ENCODE data around the gene LRRC23. TPM values are rescaled to one million over a fixed set of nuclear protein-coding genes. Genes with fewer than 3 reads are reported as not detected.

LRRC23 gene
- total RNA-seq, 2 experiments from 2014 or later, result 3.2 to 4.7 TPM

- POLR2A ChIA-PET, result interaction anchor here (1.1 to 16.4 kb wide), 17 partner anchors 8 to 271 kb away, joined by 3 to 963 read pairs (median 7); partner anchors contain the start of genes C12orf57, C1RL, COPS7A and ENO2
- peaks cover 81% of the 10 kb centered on the region for H3K4me1 Mint-ChIP-seq (ENCODE audit: low read depth)
- Histone ChIP-seq H3K4me1 (ENCODE audit: insufficient read depth, low read length) (peaks cover 98% of the 10 kb centered on the region), H3K36me3 (ENCODE audit: insufficient read depth, low read length) (peaks cover 50% of the 10 kb centered on the region), H3K9me3 (ENCODE audit: control insufficient read depth in 1 of 2, insufficient read depth in 1 of 2, low read length in 2 of 2) (no peaks in the 10 kb centered on the region), H3K27ac (ENCODE audit: low read depth in 1 of 2, low read length in 2 of 2) (peak overlapping the region; percentile 94 to 96), H3K27me3 (ENCODE audit: control insufficient read depth in 1 of 2, insufficient read depth in 2 of 2, low read length in 2 of 2) (no peaks in the 10 kb centered on the region), H3K4me3 (ENCODE audit: low read length) (peak overlapping the region; percentile 50)
- intact Hi-C loops (cut with DNase I, micrococcal nuclease), result no loop called here
- no peaks in the 10 kb centered on the region for H3K9me3 Mint-ChIP-seq
- no peaks in the 10 kb centered on the region for H3K27me3 Mint-ChIP-seq
- no peak for ATAC-seq (ENCODE audit: poor library complexity)
- CTCF ChIA-PET, result interaction anchor here (1.3 to 13.3 kb wide), 6 partner anchors 12 to 149 kb away, joined by 4 to 324 read pairs (median 10); partner anchors contain the start of genes C12orf57, C1RL, PTPN6 and RNU7-1
- peaks cover 70% of the 10 kb centered on the region for H3K36me3 Mint-ChIP-seq (ENCODE audit: low read depth)
- no peak for TF ChIP-seq CTCF (IDR thresholded peaks at IDR 0.05)
- peak overlapping the region; percentile 97 for H3K27ac Mint-ChIP-seq
- DNase-seq, result peak in 1 of 14 experiments; percentile 37
- H3K4me3 Mint-ChIP-seq, result peak overlapping the region; percentile 90
Measured at GRCh38 chr12:6959805-6960592, 55.4 kb downstream of the LRRC23 start.

DNA sequence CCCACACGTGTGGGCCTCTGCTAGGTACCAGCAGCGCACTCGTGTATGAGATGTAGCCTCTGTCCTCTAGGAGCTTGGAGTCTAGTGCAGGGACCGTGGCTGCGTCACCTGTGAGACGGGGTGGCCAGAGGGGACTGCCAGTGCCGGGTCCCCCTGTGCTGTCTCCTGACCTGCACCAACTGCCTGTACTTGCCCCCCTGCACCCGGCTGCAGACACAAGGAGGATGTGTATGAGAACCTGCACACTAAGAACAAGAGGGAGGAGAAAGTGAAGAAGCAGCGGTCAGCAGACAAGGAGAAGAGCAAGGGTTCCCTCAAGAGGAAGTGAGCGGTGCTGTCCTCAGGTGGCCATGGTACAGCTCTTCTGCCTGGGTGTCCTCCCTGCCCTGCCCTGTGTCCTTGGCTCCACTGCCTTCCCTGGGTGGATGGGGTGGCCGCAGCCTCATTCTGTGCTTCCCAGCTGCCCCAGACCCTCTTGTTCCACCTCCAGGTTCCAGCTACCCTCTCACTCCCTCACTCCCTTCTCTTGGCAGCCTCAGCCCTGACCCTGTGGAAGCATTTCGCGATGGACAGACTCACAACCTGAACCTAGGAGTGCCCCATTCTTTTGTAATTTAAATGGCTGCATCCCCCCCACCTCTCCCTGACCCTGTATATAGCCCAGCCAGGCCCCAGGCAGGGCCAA is 56.1 kb downstream of the LRRC23 start:
- Mint-ChIP-seq H3K27ac (peak overlapping the region; percentile 97), H3K4me1 (ENCODE audit: low read depth) (peaks cover 77% of the 10 kb centered on the region), H3K4me3 (peak overlapping the region; percentile 90), H3K36me3 (ENCODE audit: low read depth) (peaks cover 70% of the 10 kb centered on the region), H3K9me3 (no peaks in the 10 kb centered on the region), H3K27me3 (no peaks in the 10 kb centered on the region)
- Histone ChIP-seq H3K36me3 (ENCODE audit: insufficient read depth, low read length) (peaks cover 49% of the 10 kb centered on the region), H3K4me3 (ENCODE audit: low read length) (no peak overlapping the region), H3K27ac (ENCODE audit: low read depth in 1 of 2, low read length in 2 of 2) (peak overlapping the region; percentile 94 to 96), H3K9me3 (ENCODE audit: control insufficient read depth in 1 of 2, insufficient read depth in 1 of 2, low read length in 2 of 2) (no peaks in the 10 kb centered on the region), H3K27me3 (ENCODE audit: control insufficient read depth in 1 of 2, insufficient read depth in 2 of 2, low read length in 2 of 2) (no peaks in the 10 kb centered on the region), H3K4me1 (ENCODE audit: insufficient read depth, low read length) (peaks cover 95% of the 10 kb centered on the region)
- intact Hi-C loops (cut with DNase I, micrococcal nuclease), result loop anchor here in 1 of 2 experiments (1.0 kb wide), 2 partner anchors 7 to 16 kb away; partner anchors contain the start of gene C12orf57
- ATAC-seq (ENCODE audit: poor library complexity) (no peak), DNase-seq (peak in 4 of 14 experiments; percentile 39 to 68 (median 60))
- ChIA-PET POLR2A (interaction anchor here (1.0 to 16.4 kb wide), 11 partner anchors 8 to 358 kb away, joined by 4 to 963 read pairs (median 7); partner anchors contain the start of genes C12orf57, C1RL, ENO2 and LPCAT3), CTCF (interaction anchor here (0.6 to 13.3 kb wide), 9 partner anchors 13 to 125 kb away, joined by 3 to 324 read pairs (median 6); partner anchors contain the start of genes C12orf57, LPCAT3, LRRC23 and PTPN6)
- peak; percentile 13 for TF ChIP-seq CTCF (IDR thresholded peaks at IDR 0.05)

GRCh38 chr12:6961278-6961694 is 56.7 kb downstream of the LRRC23 start:
- Mint-ChIP-seq H3K27ac (peak overlapping the region; percentile 97), H3K4me1 (ENCODE audit: low read depth) (peaks cover 74% of the 10 kb centered on the region), H3K36me3 (ENCODE audit: low read depth) (peaks cover 70% of the 10 kb centered on the region), H3K9me3 (no peaks in the 10 kb centered on the region), H3K27me3 (no peaks in the 10 kb centered on the region), H3K4me3 (peak overlapping the region; percentile 90)
- TF ChIP-seq CTCF (IDR thresholded peaks at IDR 0.05), result no peak
- ATAC-seq (ENCODE audit: poor library complexity) (peak; percentile 77), DNase-seq (peak; percentile 74 to 98 (median 88))
- H3K4me1 ChIP-seq (ENCODE audit: insufficient read depth, low read length), result peaks cover 90% of the 10 kb centered on the region
- ChIA-PET CTCF (interaction anchor here (0.6 to 13.3 kb wide), 10 partner anchors 14 to 126 kb away, joined by 3 to 324 read pairs (median 6); partner anchors contain the start of genes C12orf57, ENO2, LPCAT3 and LRRC23), POLR2A (interaction anchor here (1.0 to 16.4 kb wide), 10 partner anchors 14 to 358 kb away, joined by 4 to 963 read pairs (median 7); partner anchors contain the start of genes C12orf57, C1RL, ENO2 and LPCAT3)
- peaks cover 49% of the 10 kb centered on the region for H3K36me3 ChIP-seq (ENCODE audit: insufficient read depth, low read length)
- intact Hi-C loops (cut with DNase I, micrococcal nuclease), result loop anchor here in 1 of 2 experiments (1.0 kb wide), 2 partner anchors 8 to 17 kb away; partner anchors contain the start of gene C12orf57
- peak overlapping the region; percentile 29 for H3K4me3 ChIP-seq (ENCODE audit: low read length)
- H3K27ac ChIP-seq (ENCODE audit: low read depth in 1 of 2, low read length in 2 of 2), result peak overlapping the region; percentile 94 to 96
- H3K9me3 ChIP-seq (ENCODE audit: control insufficient read depth in 1 of 2, insufficient read depth in 1 of 2, low read length in 2 of 2), result no peaks in the 10 kb centered on the region
- no peaks in the 10 kb centered on the region for H3K27me3 ChIP-seq (ENCODE audit: control insufficient read depth in 1 of 2, insufficient read depth in 2 of 2, low read length in 2 of 2)
